ENCODE measurements around the gene GPR25.

GPR25 gene

GRCh38 chr1:200894712-200895442 lies 22.1 kb downstream of the GPR25 start, which contains the start of gene INAVA:
INAVA (plus strand) TSS chr1:200894900; CDS start chr1:200898401, 3,501 bp downstream.
- no peak for TF ChIP-seq CTCF (IDR thresholded peaks at IDR 0.05; ENCODE audit: low read depth, low read length)
- no peak within 1 kb of the TSS for H3K4me3 ChIP-seq (ENCODE audit: low read depth, low read length)

- TF ChIP-seq CTCF (IDR thresholded peaks at IDR 0.05; ENCODE audit: low read depth, low read length) = no peak
Measured at GRCh38 chr1:200895443-200895789, 22.6 kb downstream of the GPR25 start.

GRCh38 chr1:200895801-200896530 lies 23.2 kb downstream of the GPR25 start:
- TF ChIP-seq CTCF (IDR thresholded peaks at IDR 0.05; ENCODE audit: low read depth, low read length) = no peak

More at GRCh38 chr1:200895443-200895789, 22.6 kb downstream of the GPR25 start:
- H3K4me3 ChIP-seq (ENCODE audit: low read depth, low read length) = no peak overlapping the region

GRCh38 chr1:200896531-200897196 lies 23.9 kb downstream of the GPR25 start:
- no peak overlapping the region for H3K4me3 ChIP-seq (ENCODE audit: low read depth, low read length)

More at GRCh38 chr1:200895801-200896530, 23.2 kb downstream of the GPR25 start:
- no peak overlapping the region for H3K4me3 ChIP-seq (ENCODE audit: low read depth, low read length)

GRCh38 chr1:200897259-200897658 lies 24.5 kb downstream of the GPR25 start:
- H3K4me3 ChIP-seq (ENCODE audit: low read depth, low read length) = no peak overlapping the region
- no peak for TF ChIP-seq CTCF (IDR thresholded peaks at IDR 0.05; ENCODE audit: low read depth, low read length)

More at GRCh38 chr1:200896531-200897196, 23.9 kb downstream of the GPR25 start:
- no peak for TF ChIP-seq CTCF (IDR thresholded peaks at IDR 0.05; ENCODE audit: low read depth, low read length)

- no peak for TF ChIP-seq CTCF (IDR thresholded peaks at IDR 0.05; ENCODE audit: low read depth, low read length)
- no peak overlapping the region for H3K4me3 ChIP-seq (ENCODE audit: low read depth, low read length)
Measured at GRCh38 chr1:200899015-200899386, 26.2 kb downstream of the GPR25 start.

Measured in WI38 (cell line).